ENCODE results near the gene MAP1LC3C.
"Not testable (repeated sequence)": the region's sequence is repeated elsewhere in the genome, so short reads cannot be mapped to it uniquely, and the experiment has no call there.

The MAP1LC3C gene

DNA sequence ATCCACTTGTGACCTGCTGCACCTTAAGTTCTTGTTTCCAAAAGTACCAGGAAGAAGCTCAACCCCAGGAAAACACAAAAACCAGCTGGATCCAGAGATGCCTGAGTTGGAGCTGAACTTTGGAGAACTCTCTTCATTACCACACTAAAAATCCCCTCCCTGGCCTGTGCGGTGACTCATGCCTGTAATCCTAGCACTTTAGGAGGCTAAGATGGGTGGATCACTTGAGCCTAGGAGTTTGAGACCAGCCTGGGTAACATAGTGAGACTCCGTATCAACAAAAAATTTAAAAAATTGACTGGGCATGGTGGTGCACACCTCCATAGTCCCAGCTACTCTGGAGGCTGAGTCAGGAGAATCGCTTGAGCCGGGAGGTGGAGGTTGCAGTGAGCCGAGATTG, 6.2 kb downstream of the MAP1LC3C start:
- DNase-seq (ENCODE audit: low spot score) = no peak

DNA sequence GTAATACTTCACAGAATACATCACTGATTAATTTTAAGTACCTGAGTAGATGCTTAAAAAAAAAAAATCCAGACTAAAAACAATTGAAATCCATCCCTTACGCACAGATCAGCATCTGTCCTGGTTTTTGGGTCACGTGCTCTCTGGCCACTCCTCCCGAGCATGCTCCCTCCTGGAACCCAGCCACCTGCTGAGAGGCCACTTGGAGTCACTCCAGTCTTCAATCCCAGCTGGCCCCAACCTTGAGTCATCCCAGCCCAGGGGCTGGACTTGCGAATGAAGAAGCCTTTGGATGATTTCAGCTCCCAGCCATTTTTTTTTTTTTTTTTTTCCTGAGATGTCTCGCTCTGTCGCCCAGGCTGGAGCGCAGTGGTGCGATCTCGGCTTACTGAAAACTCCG, 8.9 kb downstream of the MAP1LC3C start:
- DNase-seq (ENCODE audit: low spot score) = peak; percentile 95

DNA sequence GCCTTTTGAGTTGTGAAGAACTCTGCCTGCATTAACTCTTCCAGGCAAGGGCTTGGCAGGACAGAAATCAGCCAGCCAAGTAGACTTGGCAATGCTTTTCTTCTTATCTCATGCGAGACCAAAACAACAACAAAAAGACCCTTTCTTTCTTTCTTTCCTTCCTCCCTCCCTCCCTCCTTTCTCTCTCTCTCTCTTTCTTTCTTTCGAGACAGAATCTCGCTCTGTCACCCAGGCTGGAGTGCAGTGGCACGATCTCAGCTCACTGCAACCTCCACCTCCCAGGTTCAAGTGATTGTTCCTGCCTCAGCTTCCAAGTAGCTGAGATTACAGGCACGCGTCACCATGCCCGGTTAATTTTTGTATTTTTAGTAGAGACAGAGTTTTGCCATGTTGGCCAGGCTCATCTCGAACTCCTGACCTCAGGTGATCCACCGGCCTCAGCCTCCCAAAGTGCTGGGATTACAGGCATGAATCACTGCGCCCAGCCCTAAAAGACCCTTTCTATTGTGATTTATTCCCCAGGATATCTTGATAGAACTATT, 10.4 kb downstream of the MAP1LC3C start:
- not testable (repeated sequence) for DNase-seq (ENCODE audit: low spot score)

DNA sequence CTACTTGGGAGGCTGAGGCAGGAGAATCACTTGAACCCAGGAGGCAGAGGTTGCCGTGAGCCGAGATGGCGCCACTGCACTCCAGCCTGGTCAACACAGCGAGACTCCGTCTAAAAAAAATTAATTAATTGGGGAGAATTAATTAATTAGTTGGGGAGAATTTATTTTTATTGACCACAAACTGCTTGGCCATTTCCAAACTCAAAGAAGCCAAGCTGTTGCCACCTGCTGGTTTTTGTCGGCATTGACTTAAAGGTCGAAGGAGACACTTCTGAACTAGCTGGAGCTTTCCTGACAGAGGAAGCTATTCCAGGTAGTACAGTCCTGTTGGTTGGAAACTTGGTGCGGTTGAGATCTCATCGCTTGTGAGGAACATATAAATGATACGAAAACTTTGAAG, 13.1 kb downstream of the MAP1LC3C start:
- DNase-seq (ENCODE audit: low spot score) = peak; percentile 69

DNA sequence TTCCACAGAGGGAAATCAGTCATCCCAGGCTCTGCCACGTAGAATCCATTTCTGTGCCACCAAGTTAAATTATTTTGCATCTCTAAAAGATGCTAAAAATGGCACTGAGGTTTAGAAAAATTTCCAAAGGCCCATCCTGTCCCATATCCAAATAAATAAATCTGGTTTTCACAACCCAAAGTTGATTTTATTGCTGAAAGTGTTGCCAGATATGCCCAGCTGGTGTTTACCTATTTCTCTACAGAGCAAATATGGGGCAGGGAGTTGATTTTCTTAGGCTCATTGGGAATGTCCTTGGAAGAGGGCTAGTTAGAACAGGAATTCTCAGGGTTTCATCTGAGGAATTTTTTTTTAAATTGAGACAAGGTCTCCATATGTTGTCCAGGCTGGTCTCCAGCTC, 19.0 kb downstream of the MAP1LC3C start:
- DNase-seq (ENCODE audit: low spot score) = no peak

DNA sequence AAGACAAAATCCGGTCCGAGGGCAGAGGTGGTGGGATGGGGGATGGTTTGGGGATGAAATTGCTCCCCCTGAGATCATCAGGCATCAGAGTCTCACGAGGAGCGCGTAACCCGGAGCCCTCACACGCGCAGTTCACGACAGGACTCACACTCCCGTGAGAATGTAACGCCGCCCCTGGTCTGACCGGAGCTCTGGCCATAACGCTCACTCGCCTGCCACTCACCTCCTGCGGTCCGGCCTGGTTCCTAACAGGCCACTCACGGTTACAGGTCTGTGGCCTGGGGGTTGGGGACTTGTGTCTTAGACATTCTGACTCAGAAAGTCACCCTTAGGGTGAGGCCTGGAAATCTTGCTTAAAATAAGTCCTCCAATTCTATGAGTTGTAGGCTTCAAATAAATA, 19.8 kb downstream of the MAP1LC3C start:
- DNase-seq (ENCODE audit: low spot score) = no peak

DNA sequence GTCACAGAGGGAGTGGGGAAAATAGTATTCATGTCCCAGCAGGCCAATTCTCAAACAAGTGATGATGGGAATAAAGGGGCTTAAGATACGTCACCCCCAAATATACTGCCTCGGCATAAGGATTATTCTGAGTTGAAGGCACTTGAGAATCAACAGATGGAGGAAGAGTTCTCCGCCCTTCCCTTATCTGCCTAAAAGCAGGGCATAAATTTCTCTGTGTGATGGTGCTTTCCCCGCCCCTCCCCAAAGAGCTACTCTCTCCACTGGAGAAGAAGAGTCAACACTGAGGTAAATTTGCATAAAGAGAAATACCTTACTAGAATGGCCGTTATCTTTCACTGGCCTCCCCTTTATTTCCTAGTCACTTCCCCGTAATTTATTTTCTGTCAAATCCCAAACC, 22.7 kb downstream of the MAP1LC3C start:
- no peak for DNase-seq (ENCODE audit: low spot score)

DNA sequence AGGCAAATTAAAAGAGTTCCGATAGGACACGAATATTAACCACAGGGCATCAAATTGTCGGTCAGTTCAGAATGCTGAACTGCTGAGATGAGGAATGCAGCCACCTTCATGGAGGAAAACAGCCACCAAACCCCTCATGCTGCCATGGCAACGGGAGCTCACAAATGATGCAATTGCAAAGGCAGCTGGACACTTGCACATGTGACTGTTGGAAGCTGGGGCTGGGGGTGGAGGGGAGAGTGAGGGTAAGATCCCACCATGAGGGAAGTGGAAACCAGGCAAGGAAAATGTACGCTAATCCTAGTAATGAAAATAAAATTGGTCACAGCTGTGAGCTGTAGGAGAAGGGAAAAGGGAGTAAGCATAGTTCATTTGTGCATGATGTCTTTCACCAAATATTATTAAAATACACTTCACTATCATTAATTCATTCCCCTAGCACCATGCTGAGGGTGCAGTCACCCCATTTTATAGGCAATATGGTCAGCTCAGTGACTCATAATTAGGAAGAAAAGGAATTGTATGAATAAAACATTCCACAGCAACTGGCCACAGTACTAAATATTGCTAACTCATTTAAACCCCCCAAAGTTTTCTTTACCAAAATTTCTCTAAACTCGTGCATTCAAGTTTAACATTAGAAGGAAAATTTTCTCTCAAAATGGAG, 26.1 kb downstream of the MAP1LC3C start:
- peak; percentile 65 for DNase-seq (ENCODE audit: low spot score)

DNA sequence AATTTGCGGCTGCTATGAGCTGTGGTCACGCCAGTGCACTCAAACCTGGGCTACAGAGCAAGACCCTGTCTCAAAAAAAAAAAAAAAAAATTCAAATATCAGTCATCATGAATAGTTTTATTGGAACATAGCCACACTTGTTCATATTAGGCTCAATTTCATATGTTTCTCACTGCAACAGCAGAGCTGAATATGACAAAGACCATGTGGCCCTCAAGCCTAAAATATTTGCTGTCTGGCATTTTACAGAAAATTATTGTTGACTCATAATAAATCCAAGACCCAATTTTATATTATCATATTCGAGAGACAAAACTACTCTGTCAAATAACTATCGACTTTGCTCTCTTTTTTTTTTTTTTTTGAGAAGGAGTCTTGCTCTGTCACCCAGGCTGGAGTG, 30.3 kb downstream of the MAP1LC3C start:
- DNase-seq (ENCODE audit: low spot score) = no peak

DNA sequence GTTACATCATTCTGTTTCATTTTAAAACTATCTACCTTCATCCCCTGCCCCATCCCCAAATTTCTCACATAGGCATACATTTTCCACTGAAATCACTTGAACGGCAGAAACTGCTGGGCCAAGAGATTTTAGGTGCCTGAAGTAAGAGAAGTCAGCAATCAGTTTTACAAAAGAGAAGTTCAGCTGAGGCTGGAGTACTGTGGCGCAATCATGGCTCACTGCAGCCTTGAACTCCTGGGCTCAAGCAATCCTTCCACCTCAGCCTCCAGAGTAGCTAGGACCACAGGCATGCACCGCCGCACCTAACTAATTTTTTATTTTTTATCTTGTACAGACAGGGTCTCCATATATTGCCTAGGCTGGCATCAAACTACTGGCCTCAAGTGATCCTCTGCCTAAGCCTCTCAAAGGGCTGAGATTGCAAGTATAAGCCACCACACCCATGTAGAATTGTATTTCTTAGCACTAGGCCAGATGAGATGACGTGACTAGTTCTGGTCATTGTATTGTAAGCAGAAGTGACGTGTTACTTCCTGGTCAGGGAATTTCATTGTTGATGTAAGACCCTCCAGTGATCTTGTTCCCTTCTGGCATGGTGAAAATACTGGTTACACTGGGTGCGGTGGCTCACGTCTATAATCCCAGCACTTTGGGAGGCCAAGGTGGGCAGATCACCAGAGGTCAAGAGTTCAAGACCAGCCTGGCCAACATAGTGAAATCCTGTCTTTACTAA, 34.2 kb downstream of the MAP1LC3C start:
- DNase-seq (ENCODE audit: low spot score) = no peak

DNA sequence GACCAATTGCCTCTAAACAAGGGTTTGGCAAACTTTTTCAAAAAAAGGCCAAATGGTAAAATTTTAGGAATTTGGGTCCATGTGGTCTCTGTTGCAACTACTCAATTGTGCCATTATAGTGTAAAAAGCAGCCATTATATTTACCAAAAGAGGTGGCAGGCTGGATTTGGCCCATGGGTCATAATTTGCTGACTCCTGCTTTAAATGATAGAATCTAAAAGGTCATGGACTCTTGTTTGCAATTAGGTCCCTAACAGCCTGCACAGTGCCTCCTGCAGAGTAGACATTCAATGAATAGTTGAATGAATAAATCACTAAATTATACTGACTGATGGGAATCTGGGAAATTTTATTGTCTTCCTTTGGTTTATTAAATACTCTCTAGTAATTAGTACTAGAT, 35.2 kb downstream of the MAP1LC3C start:
- no peak for DNase-seq (ENCODE audit: low spot score)

DNA sequence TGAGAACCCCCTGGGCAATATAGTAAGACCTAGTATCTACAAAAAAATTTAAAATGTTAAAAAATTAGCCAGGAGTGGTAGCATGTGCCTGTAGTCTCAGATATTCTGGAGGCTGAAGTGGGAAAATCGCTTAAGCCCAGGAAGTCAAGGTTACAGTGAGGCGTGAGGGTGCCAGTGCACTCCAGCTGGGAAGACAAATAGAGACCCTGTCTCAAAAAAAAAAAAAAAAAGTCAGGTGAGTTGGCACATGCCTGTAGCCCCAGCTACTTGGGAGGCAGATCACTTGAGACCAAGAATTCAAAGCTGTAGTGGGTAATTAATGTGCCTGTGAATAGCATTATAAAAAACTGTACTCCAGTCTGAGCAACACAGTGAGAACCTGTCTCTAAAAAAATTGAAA, 36.7 kb downstream of the MAP1LC3C start:
- no peak for DNase-seq (ENCODE audit: low spot score)

DNA sequence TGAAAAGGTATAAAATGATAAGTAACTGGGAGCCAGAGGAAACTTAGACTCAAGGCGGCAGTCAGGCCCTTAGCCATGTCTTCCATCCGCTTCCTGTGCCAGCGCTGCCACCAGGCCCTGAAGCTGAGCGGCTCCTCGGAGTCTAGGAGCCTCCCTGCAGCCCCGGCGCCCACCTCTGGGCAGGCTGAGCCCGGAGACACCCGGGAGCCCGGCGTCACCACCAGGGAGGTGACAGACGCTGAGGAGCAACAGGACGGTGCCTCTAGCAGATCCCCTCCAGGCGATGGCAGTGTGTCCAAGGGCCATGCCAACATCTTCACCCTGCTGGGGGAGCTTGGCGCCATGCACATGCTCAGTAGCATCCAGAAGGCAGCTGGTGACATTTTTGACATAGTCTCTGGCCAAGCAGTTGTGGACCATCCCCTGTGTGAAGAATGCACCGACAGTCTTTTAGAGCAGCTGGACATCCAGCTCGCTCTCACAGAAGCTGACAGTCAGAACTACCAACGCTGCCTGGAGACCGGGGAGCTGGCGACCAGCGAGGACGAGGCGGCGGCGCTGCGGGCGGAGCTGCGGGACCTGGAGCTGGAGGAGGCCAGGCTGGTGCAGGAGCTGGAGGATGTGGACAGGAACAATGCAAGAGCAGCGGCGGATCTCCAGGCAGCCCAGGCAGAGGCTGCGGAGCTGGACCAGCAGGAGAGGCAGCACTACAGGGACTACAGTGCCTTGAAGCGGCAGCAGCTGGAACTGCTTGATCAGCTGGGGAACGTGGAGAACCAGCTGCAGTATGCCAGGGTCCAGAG, 41.0 kb downstream of the MAP1LC3C start, which contains the start of gene BECN2:
Gene BECN2 (plus strand): TSS at position 76 of the 803 bp plus-strand sequence. CDS start 0 bp downstream, at position 76.
- DNase-seq (ENCODE audit: low spot score) = no peak

DNA sequence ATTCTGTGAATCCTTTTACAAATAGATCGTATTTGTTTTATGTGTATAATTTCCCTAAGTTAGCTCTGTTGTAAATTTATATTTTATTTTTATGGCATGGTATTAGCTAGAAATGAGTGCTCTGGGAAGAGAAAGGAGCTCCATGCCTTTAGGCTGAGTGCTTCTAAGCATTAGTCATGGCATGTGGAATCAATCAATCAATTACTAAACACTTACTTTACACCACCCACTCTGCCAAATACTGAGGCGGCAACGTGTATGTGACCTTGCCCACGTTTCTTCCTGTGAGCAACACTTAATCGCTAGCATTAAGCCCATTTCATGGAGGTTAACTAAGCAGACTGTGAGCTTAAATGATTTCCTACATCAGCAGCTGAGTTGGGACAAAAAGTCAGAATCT, 48.5 kb downstream of the MAP1LC3C start:
- peak; percentile 85 for DNase-seq (ENCODE audit: low spot score)

DNA sequence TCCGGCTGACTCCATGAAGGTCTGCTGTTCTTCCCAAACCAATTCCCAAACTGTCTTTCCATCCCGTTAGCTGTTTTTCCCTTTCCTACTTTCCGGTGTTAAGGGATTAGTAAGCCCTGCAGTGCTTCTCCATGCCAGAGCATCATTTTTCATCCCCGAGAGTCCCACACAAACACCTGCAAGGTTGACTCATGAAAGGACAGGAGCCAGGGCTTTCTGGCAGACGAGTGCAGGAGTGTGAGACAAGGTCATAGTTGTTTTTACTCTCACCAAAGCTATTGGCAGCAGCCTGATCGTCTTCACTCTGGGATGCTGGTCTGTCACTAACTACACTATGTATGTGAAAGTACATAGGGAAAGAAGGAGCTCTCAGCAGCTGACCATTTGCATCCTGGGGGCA, 51.5 kb downstream of the MAP1LC3C start:
- DNase-seq (ENCODE audit: low spot score) = no peak
